Type B pancreatic cell (in vitro differentiated cells): Measurements from ENCODE around the gene PRELID3B. TPM values are rescaled to one million over a fixed set of nuclear protein-coding genes. Genes with fewer than 3 reads are reported as not detected.

Experiments
- DNase-seq: peaks from one replicate; pipeline ENCODE4 v3.0.0; 2021; ENCODE audit warnings: mixed read lengths; ENCODE audit not compliant: unreplicated experiment; ENCODE audit errors: extremely low spot score
- H3K27ac Mint-ChIP-seq: 2 replicates; pipeline ENCODE4 v1.8.0; 2021; ENCODE audit warnings: mild to moderate bottlenecking, mixed read lengths
- H3K27me3 Mint-ChIP-seq: 2 replicates; pipeline ENCODE4 v1.8.0; 2021; ENCODE audit warnings: mixed read lengths
- H3K36me3 Mint-ChIP-seq: 2 replicates; pipeline ENCODE4 v1.8.0; 2021; ENCODE audit warnings: mixed read lengths
- H3K4me1 Mint-ChIP-seq: one replicate; pipeline ENCODE4 v1.8.0; 2021; ENCODE audit warnings: mixed read lengths; ENCODE audit not compliant: unreplicated experiment
- H3K4me3 Mint-ChIP-seq: 2 replicates; pipeline ENCODE4 v1.8.0; 2021; ENCODE audit warnings: mild to moderate bottlenecking, mixed read lengths
- H3K9me3 Mint-ChIP-seq: 2 replicates; pipeline ENCODE4 v1.8.0; 2021; ENCODE audit warnings: mixed read lengths
- total RNA-seq: library from RNA; stranded (reverse); gene quantifications from 2 replicates; pipeline ENCODE4 v1.2.1, GENCODE V29; 2021; ENCODE audit warnings: low replicate concordance
- TF ChIP-seq, protein P1 (sequence below): fragments of 200-600 bp; sonication (generic); conservative IDR thresholded peaks from 2 replicates; pipeline ENCODE4 v1.5.0; 2021; ENCODE audit warnings: antibody characterized with exemption, mild to moderate bottlenecking

Gene PRELID3B
- total RNA-seq, 1 donor from 2014 or later = 45.9 TPM

DNA sequence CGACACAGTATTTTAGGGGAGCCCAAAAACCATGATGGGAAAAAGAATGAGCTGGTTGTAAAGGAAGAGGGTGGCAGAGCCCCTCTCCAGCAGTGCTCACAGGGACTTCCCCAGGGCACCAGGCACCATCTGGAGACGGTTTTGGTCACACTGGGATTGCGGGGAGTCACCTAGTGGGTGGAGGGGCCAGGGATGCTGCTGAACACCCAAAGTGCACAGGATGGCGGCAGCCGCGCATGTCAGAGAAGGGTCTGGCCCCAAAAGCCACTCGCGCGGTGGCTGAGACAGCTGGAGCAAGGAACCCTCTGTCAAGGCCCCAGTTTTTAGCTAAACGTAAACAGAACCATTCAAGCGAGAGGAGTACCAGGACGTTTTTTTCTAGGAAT, 46.4 kb downstream of the PRELID3B start:
- H3K4me1 Mint-ChIP-seq = no peaks in the 10 kb centered on the region
- TF ChIP-seq, protein P1, sequence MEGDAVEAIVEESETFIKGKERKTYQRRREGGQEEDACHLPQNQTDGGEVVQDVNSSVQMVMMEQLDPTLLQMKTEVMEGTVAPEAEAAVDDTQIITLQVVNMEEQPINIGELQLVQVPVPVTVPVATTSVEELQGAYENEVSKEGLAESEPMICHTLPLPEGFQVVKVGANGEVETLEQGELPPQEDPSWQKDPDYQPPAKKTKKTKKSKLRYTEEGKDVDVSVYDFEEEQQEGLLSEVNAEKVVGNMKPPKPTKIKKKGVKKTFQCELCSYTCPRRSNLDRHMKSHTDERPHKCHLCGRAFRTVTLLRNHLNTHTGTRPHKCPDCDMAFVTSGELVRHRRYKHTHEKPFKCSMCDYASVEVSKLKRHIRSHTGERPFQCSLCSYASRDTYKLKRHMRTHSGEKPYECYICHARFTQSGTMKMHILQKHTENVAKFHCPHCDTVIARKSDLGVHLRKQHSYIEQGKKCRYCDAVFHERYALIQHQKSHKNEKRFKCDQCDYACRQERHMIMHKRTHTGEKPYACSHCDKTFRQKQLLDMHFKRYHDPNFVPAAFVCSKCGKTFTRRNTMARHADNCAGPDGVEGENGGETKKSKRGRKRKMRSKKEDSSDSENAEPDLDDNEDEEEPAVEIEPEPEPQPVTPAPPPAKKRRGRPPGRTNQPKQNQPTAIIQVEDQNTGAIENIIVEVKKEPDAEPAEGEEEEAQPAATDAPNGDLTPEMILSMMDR = no peak
- no peak for DNase-seq
- no peak overlapping the region for H3K4me3 Mint-ChIP-seq
- peaks cover 38% of the 10 kb centered on the region for H3K36me3 Mint-ChIP-seq
- H3K27ac Mint-ChIP-seq = no peak overlapping the region
- no peaks in the 10 kb centered on the region for H3K27me3 Mint-ChIP-seq
- H3K9me3 Mint-ChIP-seq = no peaks in the 10 kb centered on the region

DNA sequence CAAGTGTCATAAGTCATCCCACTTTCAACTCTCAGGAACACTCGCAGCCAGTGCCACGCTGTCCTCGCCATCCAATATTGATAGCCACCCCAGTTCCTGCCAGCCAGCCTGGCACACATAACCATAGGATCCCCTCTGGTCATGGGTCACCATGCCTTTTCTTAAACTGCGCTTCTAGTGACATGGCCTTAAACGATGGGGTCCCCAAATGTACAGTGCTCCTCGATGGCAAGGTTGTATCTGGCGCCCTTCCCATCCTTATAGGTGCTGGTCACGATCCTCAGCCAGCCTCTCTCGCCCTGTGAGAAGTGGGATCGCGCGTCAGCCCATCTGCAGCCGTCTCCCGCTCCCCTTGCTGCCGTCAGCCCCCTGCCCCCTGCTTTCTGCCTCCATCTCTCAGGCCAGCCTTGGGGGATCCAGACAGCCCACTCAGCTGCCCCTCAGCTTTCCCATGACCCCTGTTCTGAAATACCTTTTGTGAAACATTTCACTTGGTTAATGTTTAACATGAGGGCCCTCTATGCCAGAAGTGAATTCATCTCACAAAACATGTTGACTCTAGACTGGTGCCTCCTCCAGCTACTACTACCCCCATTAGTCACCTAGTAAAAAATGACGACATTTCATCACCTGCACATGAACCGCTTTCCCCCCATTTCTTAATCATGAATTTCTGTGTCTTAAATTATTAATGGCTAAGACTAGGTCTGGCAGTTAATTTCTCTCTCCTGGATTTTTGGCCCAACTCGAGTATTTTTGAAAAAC, 46.9 kb downstream of the PRELID3B start:
- peak overlapping the region; percentile 15 for H3K27ac Mint-ChIP-seq
- no peaks in the 10 kb centered on the region for H3K27me3 Mint-ChIP-seq
- DNase-seq = no peak
- TF ChIP-seq, protein P1 = no peak
- no peaks in the 10 kb centered on the region for H3K4me1 Mint-ChIP-seq
- no peaks in the 10 kb centered on the region for H3K9me3 Mint-ChIP-seq
- H3K36me3 Mint-ChIP-seq = peaks cover 41% of the 10 kb centered on the region
- H3K4me3 Mint-ChIP-seq = peak overlapping the region; percentile 59

DNA sequence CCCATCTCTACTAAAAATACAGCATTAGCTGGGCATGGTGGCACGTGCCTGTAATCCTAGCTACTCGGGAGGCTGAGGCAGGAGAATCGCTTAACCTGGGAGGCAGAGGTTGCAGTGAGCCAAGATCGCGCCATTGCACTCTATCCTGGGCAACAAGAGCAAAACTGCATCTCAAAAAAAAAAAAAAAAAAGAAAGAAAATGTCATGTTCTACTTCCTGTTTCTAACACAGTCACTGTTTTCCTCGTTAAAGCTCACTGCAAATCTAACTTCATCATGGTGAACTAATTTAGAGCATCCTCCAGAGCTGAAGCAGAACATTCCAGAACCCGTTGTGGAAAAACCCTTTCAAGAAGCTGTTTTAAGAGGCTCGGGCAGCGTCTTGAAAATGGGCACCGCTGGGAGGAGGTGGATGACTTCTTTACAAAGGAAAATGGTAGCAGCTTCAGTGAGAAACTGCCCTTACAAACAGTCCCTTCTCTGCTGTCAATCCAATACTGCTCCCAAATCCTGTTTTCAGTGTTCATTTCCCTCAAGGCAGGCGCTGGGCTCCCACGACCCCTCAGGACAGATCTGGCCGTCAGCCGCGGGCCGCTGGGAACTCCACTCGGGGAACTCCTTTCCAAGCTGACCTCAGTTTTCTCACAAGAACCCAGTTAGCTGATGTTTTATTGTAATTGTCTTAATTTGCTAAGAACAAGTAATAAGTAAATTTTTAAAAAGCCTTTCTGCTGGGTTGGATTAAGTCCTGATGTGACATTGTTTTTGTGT, 48.0 kb downstream of the PRELID3B start:
- H3K27ac Mint-ChIP-seq = no peak overlapping the region
- no peaks in the 10 kb centered on the region for H3K9me3 Mint-ChIP-seq
- H3K4me3 Mint-ChIP-seq = no peak overlapping the region
- no peak for DNase-seq
- no peaks in the 10 kb centered on the region for H3K4me1 Mint-ChIP-seq
- TF ChIP-seq, protein P1 = no peak
- no peaks in the 10 kb centered on the region for H3K27me3 Mint-ChIP-seq
- H3K36me3 Mint-ChIP-seq = peaks cover 44% of the 10 kb centered on the region

DNA sequence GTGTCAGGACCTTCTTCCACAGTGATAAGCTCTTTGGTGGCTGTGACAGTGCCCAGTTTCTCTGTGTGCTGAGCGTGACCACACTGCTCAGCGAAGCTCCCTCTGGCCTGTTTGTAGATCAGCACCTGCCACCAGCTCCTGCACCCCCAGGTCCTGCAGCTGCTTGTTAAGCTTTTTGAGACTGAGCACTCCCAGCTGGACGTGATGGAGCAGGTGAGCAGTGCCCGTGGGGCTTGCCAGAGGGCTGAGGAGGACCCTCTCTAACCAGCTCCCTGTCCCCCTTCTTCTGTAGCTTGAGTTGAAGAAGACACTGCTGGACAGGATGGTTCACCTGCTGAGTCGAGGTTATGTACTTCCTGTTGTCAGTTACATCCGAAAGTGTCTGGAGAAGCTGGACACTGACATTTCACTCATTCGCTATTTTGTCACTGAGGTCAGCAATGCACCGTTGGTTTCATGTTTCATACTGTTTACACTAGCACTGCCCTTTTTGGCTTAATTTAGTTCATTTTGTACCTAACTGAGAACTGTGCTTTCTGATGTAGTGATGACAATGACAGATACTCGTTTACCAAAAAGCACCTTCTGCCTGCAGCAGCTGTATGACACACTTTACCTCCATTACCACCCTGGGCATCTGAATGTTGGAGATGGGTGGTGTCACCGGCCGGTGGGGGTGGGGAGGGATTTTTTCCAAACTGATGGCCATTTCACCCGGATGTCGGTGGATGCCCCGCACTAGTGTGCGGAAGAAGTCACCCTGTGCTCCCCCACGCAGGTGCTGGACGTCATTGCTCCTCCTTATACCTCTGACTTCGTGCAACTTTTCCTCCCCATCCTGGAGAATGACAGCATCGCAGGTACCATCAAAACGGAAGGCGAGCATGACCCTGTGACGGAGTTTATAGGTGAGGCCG, 49.0 kb downstream of the PRELID3B start:
- TF ChIP-seq, protein P1 = no peak
- Mint-ChIP-seq H3K27ac (no peak overlapping the region), H3K4me1 (no peaks in the 10 kb centered on the region), H3K36me3 (peaks cover 52% of the 10 kb centered on the region), H3K9me3 (no peaks in the 10 kb centered on the region), H3K4me3 (no peak overlapping the region), H3K27me3 (no peaks in the 10 kb centered on the region)
- no peak for DNase-seq

DNA sequence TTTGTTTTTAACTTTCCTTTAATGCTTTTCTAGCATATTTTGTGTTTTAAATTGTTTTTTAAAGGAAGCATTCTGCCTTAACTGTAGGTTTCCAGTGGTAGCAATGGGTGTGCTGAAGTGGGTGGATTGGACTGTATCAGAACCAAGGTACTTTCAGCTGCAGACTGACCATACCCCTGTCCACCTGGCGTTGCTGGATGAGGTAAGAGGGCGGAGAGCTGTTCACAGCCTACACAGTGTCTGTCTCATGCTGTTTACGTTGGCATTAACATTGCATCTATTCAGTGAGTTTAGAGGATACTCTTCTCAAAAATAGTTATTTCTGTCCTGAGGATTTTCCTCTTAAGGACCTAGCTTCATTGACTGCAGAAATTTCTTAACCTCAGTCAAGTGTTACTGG, 49.7 kb downstream of the PRELID3B start:
- Mint-ChIP-seq H3K27ac (no peak overlapping the region), H3K4me1 (no peaks in the 10 kb centered on the region), H3K36me3 (peaks cover 55% of the 10 kb centered on the region), H3K27me3 (no peaks in the 10 kb centered on the region), H3K4me3 (no peak overlapping the region), H3K9me3 (no peaks in the 10 kb centered on the region)
- TF ChIP-seq, protein P1 = no peak
- no peak for DNase-seq
